PC-9 (cell line): ENCODE measurements around the gene TANGO2. TPM values are rescaled to one million over a fixed set of nuclear protein-coding genes. Genes with fewer than 3 reads are reported as not detected.

ENCODE experiments used
- BruUV-seq: library from RNA; stranded (reverse); fragments of 400-500 nt; replicated peaks from 2 replicates; lab custom pipeline; 2021; lab: Mats Ljungman, UMichigan
- CTCF ChIA-PET: fragments of 300-600 bp; sonication (Branson Sonifier 250); formaldehyde crosslinking; loops from one replicate; lab custom pipeline; 2022; ENCODE audit warnings: antibody characterized with exemption; lab: Charles Lee
- POLR2A ChIA-PET: fragments of 300-600 bp; sonication (Branson Sonifier 250); formaldehyde crosslinking; loops from one replicate; lab custom pipeline; 2022; ENCODE audit warnings: antibody characterized with exemption; ENCODE audit not compliant: unreplicated experiment; lab: Charles Lee
- DNase-seq, 2 experiments: peaks; one replicate each; pipeline versions ENCODE4 v3.0.0 to v3.0.0-alpha.2; 2015 to 2022; ENCODE audit warnings: mixed read lengths in 1 of 2
- H2AFZ ChIP-seq: fragments of 200-600 bp; sonication (generic); 2 replicates; pipeline ENCODE4 v1.8.1; 2017; ENCODE audit warnings: antibody characterized with exemption
- H3F3A ChIP-seq: fragments of 200-600 bp; sonication (generic); 2 replicates; pipeline ENCODE4 v1.8.1; 2017; ENCODE audit warnings: antibody characterized with exemption, mild to moderate bottlenecking, low read depth; ENCODE audit not compliant: insufficient read depth
- H3K27ac ChIP-seq: fragments of 200-600 bp; sonication (generic); 2 replicates; pipeline ENCODE4 v1.6.1; 2016; ENCODE audit warnings: mixed run types
- H3K27me3 ChIP-seq: fragments of 200-600 bp; sonication (generic); 2 replicates; pipeline ENCODE4 v1.6.1; 2016; ENCODE audit warnings: low read depth, mixed run types; ENCODE audit not compliant: insufficient read depth
- H3K36me3 ChIP-seq: fragments of 200-600 bp; sonication (generic); 2 replicates; pipeline ENCODE4 v1.6.1; 2016; ENCODE audit warnings: low read depth, mixed run types
- H3K4me1 ChIP-seq: fragments of 200-600 bp; sonication (generic); replicated peaks from 2 replicates; pipeline ENCODE4 v1.6.1; 2016; ENCODE audit warnings: mixed run types; ENCODE audit not compliant: insufficient read depth
- H3K4me2 ChIP-seq: fragments of 200-600 bp; sonication (generic); 2 replicates; pipeline ENCODE4 v1.6.1; 2017; ENCODE audit warnings: mixed run types
- H3K4me3 ChIP-seq: fragments of 200-600 bp; sonication (generic); 2 replicates; pipeline ENCODE4 v1.6.1; 2016; ENCODE audit warnings: mixed run types
- H3K79me2 ChIP-seq: fragments of 200-600 bp; sonication (generic); 2 replicates; pipeline ENCODE4 v1.6.1; 2017; ENCODE audit warnings: low read depth, mixed run types
- H3K9me2 ChIP-seq: fragments of 200-600 bp; sonication (generic); 2 replicates; pipeline ENCODE4 v1.8.1; 2017; ENCODE audit warnings: mild to moderate bottlenecking; ENCODE audit not compliant: insufficient read depth
- H3K9me3 ChIP-seq: fragments of 200-600 bp; sonication (generic); 2 replicates; pipeline ENCODE4 v1.8.1; 2016; ENCODE audit warnings: low read depth; ENCODE audit not compliant: insufficient read depth
- H4K20me1 ChIP-seq: fragments of 200-600 bp; sonication (generic); 2 replicates; pipeline ENCODE4 v1.8.1; 2017; ENCODE audit not compliant: insufficient read depth
- CTCF ChIP-seq: fragments of 200-600 bp; sonication (generic); conservative IDR thresholded peaks from 2 replicates; pipeline ENCODE4 v1.6.1; 2017; ENCODE audit warnings: mixed run types, antibody characterized with exemption, mild to moderate bottlenecking, moderate library complexity
- EZH2 ChIP-seq: fragments of 200-600 bp; sonication (generic); IDR thresholded peaks from 2 replicates; pipeline ENCODE4 v1.8.0; 2017; ENCODE audit warnings: antibody characterized with exemption, low read depth
- intact Hi-C: fragments of 100-400 bp; cut with micrococcal nuclease; formaldehyde crosslinking; loops from one replicate; pipeline ENCODE4 v1.10.0; 2022; ENCODE audit not compliant: unreplicated experiment
- total RNA-seq: library from RNA; stranded (reverse); gene quantifications from 2 replicates; pipeline ENCODE4 v1.2.3, GENCODE V29; 2021

TANGO2 gene
- total RNA-seq, 1 experiment from 2014 or later, result 22.4 TPM

DNA sequence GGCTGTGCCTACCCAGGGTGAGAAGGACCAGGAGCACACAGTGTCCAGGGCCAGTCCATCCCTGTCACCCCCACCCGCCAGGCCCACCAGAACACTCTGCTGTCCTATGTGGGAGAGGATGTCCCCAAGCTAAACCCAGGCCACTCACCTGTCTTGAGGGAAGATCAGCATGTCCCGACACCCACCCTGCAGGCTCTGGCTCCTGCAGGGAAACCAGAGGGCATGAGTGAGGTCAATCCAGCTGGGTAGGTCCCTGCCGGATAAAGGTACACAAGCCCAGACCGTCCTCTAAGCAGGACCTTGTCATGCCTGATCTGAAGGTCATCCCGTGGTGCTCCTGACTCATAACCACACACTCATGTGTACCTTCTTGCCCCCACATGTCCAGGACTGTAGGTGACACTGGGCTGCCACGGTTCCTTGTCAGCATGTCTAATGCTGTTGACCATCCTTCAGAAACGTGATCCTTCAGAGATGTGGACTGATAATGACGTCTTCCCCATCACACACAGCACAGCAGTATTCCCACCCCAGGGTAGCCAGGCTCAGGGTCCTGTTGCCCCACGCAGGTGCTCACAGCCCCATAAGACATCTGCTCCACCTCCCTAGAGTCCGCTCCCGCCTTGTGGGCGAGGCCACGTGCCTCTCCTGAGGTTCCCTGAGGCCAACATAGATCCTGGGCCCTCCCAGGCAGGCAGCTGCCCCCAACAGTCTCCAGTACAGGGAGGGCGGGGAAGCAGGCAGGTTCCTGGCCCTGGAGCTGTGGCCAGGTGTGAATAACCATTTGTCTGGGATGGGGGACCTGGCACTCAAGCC, 10.4 kb upstream of the TANGO2 start:
- Histone ChIP-seq H3K79me2 (no peaks in the 10 kb centered on the region), H2AFZ (no peak overlapping the region), H3F3A (no peaks in the 10 kb centered on the region), H3K4me1 (no peaks in the 10 kb centered on the region), H3K4me3 (no peak overlapping the region), H3K27me3 (no peaks in the 10 kb centered on the region), H3K36me3 (no peaks in the 10 kb centered on the region), H3K4me2 (no peak overlapping the region), H3K27ac (no peak overlapping the region), H3K9me2 (no peaks in the 10 kb centered on the region), H3K9me3 (no peaks in the 10 kb centered on the region), H4K20me1 (no peaks in the 10 kb centered on the region)
- TF ChIP-seq CTCF (no peak), EZH2 (no peak)
- POLR2A ChIA-PET, result no interaction called here
- no peak for DNase-seq
- BruUV-seq, result no TSS peak
- intact Hi-C loops, result no loop called here
- CTCF ChIA-PET, result no interaction called here

GRCh38 chr22:20011123-20011992, 9.6 kb upstream of the TANGO2 start:
- Histone ChIP-seq H2AFZ (no peak overlapping the region), H3K9me2 (no peaks in the 10 kb centered on the region), H3K36me3 (no peaks in the 10 kb centered on the region), H4K20me1 (no peaks in the 10 kb centered on the region), H3K27ac (no peak overlapping the region), H3K9me3 (no peaks in the 10 kb centered on the region), H3K27me3 (no peaks in the 10 kb centered on the region), H3K79me2 (no peaks in the 10 kb centered on the region), H3K4me1 (no peaks in the 10 kb centered on the region), H3K4me3 (no peak overlapping the region), H3F3A (no peaks in the 10 kb centered on the region), H3K4me2 (no peak overlapping the region)
- ChIA-PET POLR2A (no interaction called here), CTCF (no interaction called here)
- no TSS peak for BruUV-seq
- no peak for DNase-seq
- intact Hi-C loops, result no loop called here
- TF ChIP-seq EZH2 (no peak), CTCF (no peak)

- Histone ChIP-seq H3K79me2 (no peaks in the 10 kb centered on the region), H2AFZ (no peak overlapping the region), H3K27me3 (no peaks in the 10 kb centered on the region), H3K9me2 (no peaks in the 10 kb centered on the region), H3K4me1 (no peaks in the 10 kb centered on the region), H3K4me2 (no peak overlapping the region), H3K27ac (no peak overlapping the region), H4K20me1 (no peaks in the 10 kb centered on the region), H3F3A (no peaks in the 10 kb centered on the region), H3K9me3 (no peaks in the 10 kb centered on the region), H3K4me3 (no peak overlapping the region), H3K36me3 (no peaks in the 10 kb centered on the region)
- ChIA-PET CTCF (no interaction called here), POLR2A (no interaction called here)
- intact Hi-C loops, result no loop called here
- no TSS peak for BruUV-seq
- DNase-seq, result no peak
- TF ChIP-seq EZH2 (no peak), CTCF (no peak)
Measured at GRCh38 chr22:20011993-20012740, 8.7 kb upstream of the TANGO2 start.
